Neural cell (in vitro differentiated cells): ENCODE results near the gene TOR1A. TPM values are rescaled to one million over a fixed set of nuclear protein-coding genes. Genes with fewer than 3 reads are reported as not detected.

ENCODE experiments used
- H2AFZ ChIP-seq: fragments of 200-600, 300-800 bp; sonication (generic), shearing (Covaris generic); 2 replicates; pipeline ENCODE4 v1.6.0; 2014; ENCODE audit warnings: low read depth, mild to moderate bottlenecking, antibody characterized with exemption, low read length, moderate library complexity
- H3F3A ChIP-seq: fragments of 200-600 bp; shearing (Covaris generic); 2 replicates; pipeline ENCODE4 v1.6.1; 2016; ENCODE audit warnings: mild to moderate bottlenecking, moderate library complexity, mixed read lengths, antibody characterized with exemption, low read length; ENCODE audit not compliant: insufficient read depth, poor library complexity, severe bottlenecking
- H3K27ac ChIP-seq: fragments of 200-600, 300-800 bp; sonication (generic), shearing (Covaris generic); 2 replicates; pipeline ENCODE4 v1.5.1; 2014; ENCODE audit warnings: mild to moderate bottlenecking, low read length, moderate library complexity
- H3K27me3 ChIP-seq: fragments of 300-800, 200-600 bp; sonication (generic), shearing (Covaris generic); 2 replicates; pipeline ENCODE4 v1.6.0; 2014; ENCODE audit warnings: mild to moderate bottlenecking, low read depth, low read length, moderate library complexity; ENCODE audit not compliant: insufficient read depth
- H3K36me3 ChIP-seq: fragments of 300-800, 200-600 bp; sonication (generic), shearing (Covaris generic); 2 replicates; pipeline ENCODE4 v1.5.1; 2014; ENCODE audit warnings: mild to moderate bottlenecking, antibody characterized with exemption, low read length, moderate library complexity; ENCODE audit not compliant: insufficient read depth
- H3K4me2 ChIP-seq: fragments of 300-800, 200-600 bp; sonication (generic), shearing (Covaris generic); 2 replicates; pipeline ENCODE4 v1.6.0; 2014; ENCODE audit warnings: mild to moderate bottlenecking, low read length
- H3K4me3 ChIP-seq: fragments of 300-800, 200-600 bp; sonication (generic), shearing (Covaris generic); 2 replicates; pipeline ENCODE4 v1.5.1; 2014; ENCODE audit warnings: mild to moderate bottlenecking, low read length, moderate library complexity
- H3K79me2 ChIP-seq: fragments of 200-600 bp; shearing (Covaris generic); replicated peaks from 2 replicates; pipeline ENCODE4 v1.6.0; 2014; ENCODE audit warnings: mild to moderate bottlenecking, low read length, moderate library complexity; ENCODE audit not compliant: insufficient read depth
- H3K9ac ChIP-seq: fragments of 300-800, 200-600 bp; sonication (generic), shearing (Covaris generic); 2 replicates; pipeline ENCODE4 v1.6.1; 2016; ENCODE audit warnings: mild to moderate bottlenecking, low read length, mixed read lengths
- H3K9me2 ChIP-seq: fragments of 200-600 bp; shearing (Covaris generic); 2 replicates; pipeline ENCODE4 v1.6.1; 2016; ENCODE audit warnings: mild to moderate bottlenecking, low read length, mixed read lengths; ENCODE audit not compliant: insufficient read depth
- H3K9me3 ChIP-seq: fragments of 200-600, 300-800 bp; sonication (generic), shearing (Covaris generic); 2 replicates; pipeline ENCODE4 v1.6.1; 2016; ENCODE audit warnings: mild to moderate bottlenecking, mixed run types, low read length, moderate library complexity, mixed read lengths
- H4K20me1 ChIP-seq: fragments of 200-600 bp; shearing (Covaris generic); 2 replicates; pipeline ENCODE4 v1.6.1; 2016; ENCODE audit warnings: mild to moderate bottlenecking, mixed run types; ENCODE audit not compliant: insufficient read depth
- EP300 ChIP-seq: fragments of 450-650 bp; conservative IDR thresholded peaks from 2 replicates; pipeline ENCODE4 v1.6.1; 2014; ENCODE audit warnings: antibody characterized with exemption, mild to moderate bottlenecking, moderate library complexity; ENCODE audit not compliant: poor library complexity, severe bottlenecking
- EZH2 ChIP-seq: fragments of 200-600, 300-800 bp; shearing (Covaris generic), sonication (generic); IDR thresholded peaks from 2 replicates; pipeline ENCODE4 v1.6.1; 2014; ENCODE audit warnings: antibody characterized with exemption, low read length, borderline replicate concordance, mild to moderate bottlenecking; ENCODE audit not compliant: insufficient read depth, poor library complexity, severe bottlenecking
- MXI1 ChIP-seq: fragments of 450-650 bp; conservative IDR thresholded peaks from 2 replicates; pipeline ENCODE4 v1.6.1; 2014; ENCODE audit warnings: antibody characterized with exemption, mild to moderate bottlenecking; ENCODE audit not compliant: poor library complexity, severe bottlenecking
- POLR2AphosphoS5 ChIP-seq: IDR thresholded peaks from 2 replicates; pipeline ENCODE4 v1.6.1; 2012
- RAD21 ChIP-seq: fragments of 450-650 bp; conservative IDR thresholded peaks from 2 replicates; pipeline ENCODE4 v1.6.1; 2014; ENCODE audit warnings: antibody characterized with exemption, mild to moderate bottlenecking, moderate library complexity
- SMC3 ChIP-seq: fragments of 450-650 bp; conservative IDR thresholded peaks from 2 replicates; pipeline ENCODE4 v1.6.1; 2014; ENCODE audit warnings: antibody characterized with exemption, mild to moderate bottlenecking, moderate library complexity; ENCODE audit not compliant: poor library complexity
- TAF1 ChIP-seq: IDR thresholded peaks from 2 replicates; pipeline ENCODE4 v1.6.1; 2012; ENCODE audit warnings: low read depth
- polyA plus RNA-seq: library from polyadenylated mRNA; depleted of rRNA; stranded (reverse); fragments of >200 nt; gene quantifications from 2 replicates; pipeline ENCODE4 v1.2.3, GENCODE V29; 2014
- TF ChIP-seq, protein P1 (sequence below): fragments of 450-650 bp; IDR thresholded peaks from 2 replicates; pipeline ENCODE4 v1.5.1; 2014; ENCODE audit warnings: antibody characterized with exemption, mild to moderate bottlenecking, moderate library complexity; ENCODE audit not compliant: poor library complexity, severe bottlenecking
- TF ChIP-seq, protein P2 (sequence below): IDR thresholded peaks from 2 replicates; pipeline ENCODE4 v1.6.1; 2012; ENCODE audit warnings: borderline replicate concordance

Gene TOR1A
- polyA plus RNA-seq, 1 donor from 2014 or later = 56.3 TPM

DNA sequence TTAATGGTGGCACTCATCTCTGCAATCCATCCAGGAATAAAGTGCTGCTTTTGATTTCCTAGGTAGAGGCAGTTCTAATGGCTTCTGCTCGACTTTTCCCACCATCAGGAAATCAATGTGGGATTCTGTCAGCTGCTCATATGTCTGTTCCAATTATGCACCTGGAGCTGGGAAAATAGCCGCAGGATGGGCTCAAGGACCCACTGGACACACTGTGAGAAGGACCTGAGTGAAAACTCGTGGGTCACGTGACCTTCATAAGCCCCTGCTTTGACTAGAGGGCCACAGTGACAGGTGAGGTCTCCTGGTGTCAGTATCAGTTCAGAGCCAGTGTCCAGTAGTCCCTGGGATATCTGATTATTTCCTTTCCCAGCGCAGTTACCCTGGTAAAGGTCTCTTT lies 53.2 kb downstream of the TOR1A start:
- H3K36me3 ChIP-seq = no peaks in the 10 kb centered on the region
- no peak overlapping the region for H3K27ac ChIP-seq
- no peaks in the 10 kb centered on the region for H4K20me1 ChIP-seq
- H3K4me2 ChIP-seq = no peak overlapping the region
- no peaks in the 10 kb centered on the region for H3K27me3 ChIP-seq
- no peak overlapping the region for H2AFZ ChIP-seq
- H3K79me2 ChIP-seq = no peaks in the 10 kb centered on the region
- no peaks in the 10 kb centered on the region for H3K9me2 ChIP-seq
- no peak overlapping the region for H3K4me3 ChIP-seq
- no peak overlapping the region for H3K9ac ChIP-seq
- TF ChIP-seq, protein P1, sequence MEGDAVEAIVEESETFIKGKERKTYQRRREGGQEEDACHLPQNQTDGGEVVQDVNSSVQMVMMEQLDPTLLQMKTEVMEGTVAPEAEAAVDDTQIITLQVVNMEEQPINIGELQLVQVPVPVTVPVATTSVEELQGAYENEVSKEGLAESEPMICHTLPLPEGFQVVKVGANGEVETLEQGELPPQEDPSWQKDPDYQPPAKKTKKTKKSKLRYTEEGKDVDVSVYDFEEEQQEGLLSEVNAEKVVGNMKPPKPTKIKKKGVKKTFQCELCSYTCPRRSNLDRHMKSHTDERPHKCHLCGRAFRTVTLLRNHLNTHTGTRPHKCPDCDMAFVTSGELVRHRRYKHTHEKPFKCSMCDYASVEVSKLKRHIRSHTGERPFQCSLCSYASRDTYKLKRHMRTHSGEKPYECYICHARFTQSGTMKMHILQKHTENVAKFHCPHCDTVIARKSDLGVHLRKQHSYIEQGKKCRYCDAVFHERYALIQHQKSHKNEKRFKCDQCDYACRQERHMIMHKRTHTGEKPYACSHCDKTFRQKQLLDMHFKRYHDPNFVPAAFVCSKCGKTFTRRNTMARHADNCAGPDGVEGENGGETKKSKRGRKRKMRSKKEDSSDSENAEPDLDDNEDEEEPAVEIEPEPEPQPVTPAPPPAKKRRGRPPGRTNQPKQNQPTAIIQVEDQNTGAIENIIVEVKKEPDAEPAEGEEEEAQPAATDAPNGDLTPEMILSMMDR = no peak
- no peak for TF ChIP-seq POLR2AphosphoS5
- no peak for TF ChIP-seq EZH2
- TF ChIP-seq MXI1 = no peak
- TF ChIP-seq, protein P2, sequence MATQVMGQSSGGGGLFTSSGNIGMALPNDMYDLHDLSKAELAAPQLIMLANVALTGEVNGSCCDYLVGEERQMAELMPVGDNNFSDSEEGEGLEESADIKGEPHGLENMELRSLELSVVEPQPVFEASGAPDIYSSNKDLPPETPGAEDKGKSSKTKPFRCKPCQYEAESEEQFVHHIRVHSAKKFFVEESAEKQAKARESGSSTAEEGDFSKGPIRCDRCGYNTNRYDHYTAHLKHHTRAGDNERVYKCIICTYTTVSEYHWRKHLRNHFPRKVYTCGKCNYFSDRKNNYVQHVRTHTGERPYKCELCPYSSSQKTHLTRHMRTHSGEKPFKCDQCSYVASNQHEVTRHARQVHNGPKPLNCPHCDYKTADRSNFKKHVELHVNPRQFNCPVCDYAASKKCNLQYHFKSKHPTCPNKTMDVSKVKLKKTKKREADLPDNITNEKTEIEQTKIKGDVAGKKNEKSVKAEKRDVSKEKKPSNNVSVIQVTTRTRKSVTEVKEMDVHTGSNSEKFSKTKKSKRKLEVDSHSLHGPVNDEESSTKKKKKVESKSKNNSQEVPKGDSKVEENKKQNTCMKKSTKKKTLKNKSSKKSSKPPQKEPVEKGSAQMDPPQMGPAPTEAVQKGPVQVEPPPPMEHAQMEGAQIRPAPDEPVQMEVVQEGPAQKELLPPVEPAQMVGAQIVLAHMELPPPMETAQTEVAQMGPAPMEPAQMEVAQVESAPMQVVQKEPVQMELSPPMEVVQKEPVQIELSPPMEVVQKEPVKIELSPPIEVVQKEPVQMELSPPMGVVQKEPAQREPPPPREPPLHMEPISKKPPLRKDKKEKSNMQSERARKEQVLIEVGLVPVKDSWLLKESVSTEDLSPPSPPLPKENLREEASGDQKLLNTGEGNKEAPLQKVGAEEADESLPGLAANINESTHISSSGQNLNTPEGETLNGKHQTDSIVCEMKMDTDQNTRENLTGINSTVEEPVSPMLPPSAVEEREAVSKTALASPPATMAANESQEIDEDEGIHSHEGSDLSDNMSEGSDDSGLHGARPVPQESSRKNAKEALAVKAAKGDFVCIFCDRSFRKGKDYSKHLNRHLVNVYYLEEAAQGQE = no peak
- TF ChIP-seq EP300 = no peak
- TF ChIP-seq RAD21 = no peak
- no peak for TF ChIP-seq SMC3
- TF ChIP-seq TAF1 = no peak
- no peaks in the 10 kb centered on the region for H3K9me3 ChIP-seq
- no peaks in the 10 kb centered on the region for H3F3A ChIP-seq

DNA sequence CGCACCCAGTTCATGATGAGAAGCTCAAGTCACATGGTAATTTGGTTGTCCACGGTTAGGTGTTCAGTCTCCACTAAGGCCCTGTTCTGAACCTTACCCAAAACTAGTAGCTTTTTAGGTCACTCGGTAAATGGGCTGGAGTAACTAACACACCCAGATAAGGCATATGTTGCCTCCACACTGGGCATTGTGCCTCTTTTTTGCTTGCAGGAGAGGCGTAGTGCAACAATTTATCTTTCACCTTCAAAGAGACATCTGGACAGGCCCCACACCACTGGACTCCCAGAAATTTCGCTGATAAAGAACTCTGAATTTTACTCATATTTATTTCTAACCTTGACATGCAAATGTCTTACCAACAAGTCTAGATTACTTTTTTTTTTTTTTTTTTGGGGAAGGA lies 54.3 kb downstream of the TOR1A start:
- no peaks in the 10 kb centered on the region for H3K36me3 ChIP-seq
- no peaks in the 10 kb centered on the region for H3F3A ChIP-seq
- H3K9me2 ChIP-seq = no peaks in the 10 kb centered on the region
- no peak overlapping the region for H3K4me3 ChIP-seq
- H4K20me1 ChIP-seq = no peaks in the 10 kb centered on the region
- no peak overlapping the region for H3K9ac ChIP-seq
- no peak for TF ChIP-seq SMC3
- TF ChIP-seq RAD21 = no peak
- no peak for TF ChIP-seq POLR2AphosphoS5
- TF ChIP-seq EZH2 = no peak
- no peak for TF ChIP-seq EP300
- TF ChIP-seq, protein P2 = no peak
- H3K9me3 ChIP-seq = no peaks in the 10 kb centered on the region
- H3K4me2 ChIP-seq = no peak overlapping the region
- H3K27ac ChIP-seq = no peak overlapping the region
- no peaks in the 10 kb centered on the region for H3K27me3 ChIP-seq
- H3K79me2 ChIP-seq = no peaks in the 10 kb centered on the region
- no peak overlapping the region for H2AFZ ChIP-seq
